SK-N-SH (cell line): ENCODE measurements around the gene MAPK8IP1. TPM values are rescaled to one million over a fixed set of nuclear protein-coding genes. Genes with fewer than 3 reads are reported as not detected.

Source experiments
- CTCF ChIA-PET: fragments of 300-600, 350-600 bp; formaldehyde crosslinking; extraction: SDS; loops from one replicate; lab custom pipeline; 2021; lab: Yijun Ruan, JAX
- POLR2A ChIA-PET: fragments of 350-600 bp; sonication (Branson Sonifier 250); formaldehyde crosslinking; extraction: SDS; loops from one replicate; lab custom pipeline; 2020; ENCODE audit warnings: antibody characterized with exemption, inconsistent platforms; lab: Yijun Ruan, JAX
- DNase-seq: peaks from one replicate; pipeline ENCODE4 v3.0.0; 2012
- H2AFZ ChIP-seq: fragments of 200-600 bp; sonication (generic); 2 replicates; pipeline ENCODE4 v1.8.1; 2016; ENCODE audit warnings: antibody characterized with exemption, mild to moderate bottlenecking, low read depth
- H3F3A ChIP-seq: fragments of 200-600 bp; sonication (generic); replicated peaks from 2 replicates; pipeline ENCODE3; 2016; ENCODE audit warnings: antibody characterized with exemption, mild to moderate bottlenecking; ENCODE audit not compliant: insufficient read depth
- H3K27ac ChIP-seq, 2 experiments: fragments of 200-500 bp in 1 of 2; fragments of 200-600 bp in 1 of 2; sonication (Bioruptor generic) in 1 of 2; sonication (generic), shearing (Covaris generic) in 1 of 2; 2 replicates each; pipeline versions ENCODE4 v1.5.1 to v1.6.1; 2014 to 2016; ENCODE audit warnings: low read depth in 2 of 2, inconsistent platforms in 1 of 2, low read length in 1 of 2, mild to moderate bottlenecking in 1 of 2, mixed read lengths in 1 of 2
- H3K27me3 ChIP-seq: fragments of 200-600 bp; sonication (generic), shearing (Covaris generic); 2 replicates; pipeline ENCODE4 v1.6.1; 2016; ENCODE audit warnings: mixed run types; ENCODE audit not compliant: insufficient read depth
- H3K36me3 ChIP-seq, 2 experiments: fragments of 200-500 bp in 1 of 2; fragments of 200-600 bp in 1 of 2; sonication (Bioruptor generic) in 1 of 2; sonication (generic) in 1 of 2; replicated peaks in 1 of 2; 2 replicates each; pipeline versions ENCODE3 to v1.5.1; 2014 to 2016; ENCODE audit warnings: low read length in 1 of 2, mild to moderate bottlenecking in 1 of 2; ENCODE audit not compliant: insufficient read depth in 2 of 2, control insufficient read depth in 1 of 2
- H3K4me1 ChIP-seq, 2 experiments: fragments of 200-500 bp in 1 of 2; fragments of 200-600 bp in 1 of 2; sonication (Bioruptor generic) in 1 of 2; sonication (generic), shearing (Covaris generic) in 1 of 2; 2 replicates each; pipeline versions ENCODE4 v1.5.1 to v1.6.1; 2014 to 2016; ENCODE audit warnings: low read depth in 1 of 2, low read length in 1 of 2, mixed run types in 1 of 2; ENCODE audit not compliant: insufficient read depth in 2 of 2, control insufficient read depth in 1 of 2
- H3K4me2 ChIP-seq: fragments of 200-600 bp; sonication (generic), shearing (Covaris generic); 2 replicates; pipeline ENCODE4 v1.6.1; 2017; ENCODE audit warnings: mixed run types
- H3K4me3 ChIP-seq, 2 experiments: fragments of 200-500 bp in 1 of 2; fragments of 200-600 bp in 1 of 2; sonication (Bioruptor generic) in 1 of 2; sonication (generic), shearing (Covaris generic) in 1 of 2; 2 replicates each; pipeline versions ENCODE4 v1.5.1 to v1.8.1; 2014 to 2016; ENCODE audit warnings: low read depth in 2 of 2, inconsistent platforms in 1 of 2, low read length in 1 of 2, mild to moderate bottlenecking in 1 of 2, mixed read lengths in 1 of 2, moderate library complexity in 1 of 2
- H3K79me2 ChIP-seq: fragments of 200-600 bp; sonication (generic); 2 replicates; pipeline ENCODE4 v1.8.1; 2017; ENCODE audit warnings: mild to moderate bottlenecking; ENCODE audit not compliant: insufficient read depth
- H3K9ac ChIP-seq: fragments of 200-600 bp; sonication (generic); 2 replicates; pipeline ENCODE4 v1.6.1; 2017; ENCODE audit warnings: mixed run types
- H3K9me2 ChIP-seq: fragments of 200-600 bp; sonication (generic); 2 replicates; pipeline ENCODE4 v1.6.1; 2017; ENCODE audit warnings: mixed run types
- H3K9me3 ChIP-seq: fragments of 200-600 bp; sonication (generic); 2 replicates; pipeline ENCODE4 v1.6.1; 2017; ENCODE audit warnings: mixed run types, mild to moderate bottlenecking, moderate library complexity
- H4K20me1 ChIP-seq: fragments of 200-600 bp; sonication (generic); 2 replicates; pipeline ENCODE4 v1.6.1; 2017; ENCODE audit warnings: mild to moderate bottlenecking, mixed run types; ENCODE audit not compliant: insufficient read depth
- CTCF ChIP-seq: fragments of 200-600 bp; sonication (generic); IDR thresholded peaks from 2 replicates; pipeline ENCODE4 v1.6.1; 2017; ENCODE audit warnings: antibody characterized with exemption, mild to moderate bottlenecking, moderate library complexity
- EZH2phosphoT487 ChIP-seq: fragments of 200-600 bp; sonication (generic); IDR thresholded peaks from 2 replicates; pipeline ENCODE4 v1.6.1; 2017; ENCODE audit warnings: low read depth, mixed run types, mild to moderate bottlenecking, antibody characterized with exemption, moderate library complexity, borderline replicate concordance
- FOSL2 ChIP-seq: IDR thresholded peaks from 2 replicates; pipeline ENCODE4 v1.4.0; 2012; ENCODE audit warnings: low read depth, mild to moderate bottlenecking, moderate library complexity, borderline replicate concordance
- GABPA ChIP-seq: IDR thresholded peaks from 2 replicates; pipeline ENCODE4 v1.4.0; 2012; ENCODE audit warnings: low read depth, mild to moderate bottlenecking
- JUND ChIP-seq: IDR thresholded peaks from 2 replicates; pipeline ENCODE4 v1.4.0; 2012
- MAX ChIP-seq: IDR thresholded peaks from 2 replicates; pipeline ENCODE4 v1.4.0; 2012; ENCODE audit warnings: low read depth
- NFIC ChIP-seq: IDR thresholded peaks from 2 replicates; pipeline ENCODE4 v1.4.0; 2012; ENCODE audit warnings: borderline replicate concordance
- RAD21 ChIP-seq: IDR thresholded peaks from 2 replicates; pipeline ENCODE4 v1.6.1; 2012; ENCODE audit warnings: mild to moderate bottlenecking, low read length
- RXRA ChIP-seq: IDR thresholded peaks from 2 replicates; pipeline ENCODE4 v1.4.0; 2012; ENCODE audit warnings: low read depth, mild to moderate bottlenecking, borderline replicate concordance
- SIN3A ChIP-seq: IDR thresholded peaks from 2 replicates; pipeline ENCODE4 v1.6.1; 2012; ENCODE audit warnings: low read depth, mild to moderate bottlenecking, low read length, moderate library complexity, borderline replicate concordance
- TCF12 ChIP-seq: IDR thresholded peaks from 2 replicates; pipeline ENCODE4 v1.4.0; 2012
- TEAD4 ChIP-seq: IDR thresholded peaks from 2 replicates; pipeline ENCODE4 v1.4.0; 2012; ENCODE audit warnings: mild to moderate bottlenecking, borderline replicate concordance; ENCODE audit not compliant: insufficient read depth
- WGBS: methylation state at CpG from one replicate; pipeline ENCODE4 v1.1.6; 2017; ENCODE audit warnings: low lambda C conversion rate; 5-methylcytosine and 5-hydroxymethylcytosine counted together
- polyA plus RNA-seq, 3 experiments: library from polyadenylated mRNA; depleted of rRNA; stranded (reverse); fragments of >200 nt; gene quantifications; 2 replicates each; pipeline ENCODE4 v1.2.3, GENCODE V29; 2012
- TF ChIP-seq, protein P1 (sequence below): fragments of 150-350 bp; IDR thresholded peaks from 2 replicates; pipeline ENCODE4 v1.6.1; 2016; ENCODE audit warnings: mild to moderate bottlenecking, low read depth, low read length

MAPK8IP1 gene
- polyA plus RNA-seq, 1 of the 3 experiments (the other 2 are of a cell fraction): 12.5 TPM

DNA sequence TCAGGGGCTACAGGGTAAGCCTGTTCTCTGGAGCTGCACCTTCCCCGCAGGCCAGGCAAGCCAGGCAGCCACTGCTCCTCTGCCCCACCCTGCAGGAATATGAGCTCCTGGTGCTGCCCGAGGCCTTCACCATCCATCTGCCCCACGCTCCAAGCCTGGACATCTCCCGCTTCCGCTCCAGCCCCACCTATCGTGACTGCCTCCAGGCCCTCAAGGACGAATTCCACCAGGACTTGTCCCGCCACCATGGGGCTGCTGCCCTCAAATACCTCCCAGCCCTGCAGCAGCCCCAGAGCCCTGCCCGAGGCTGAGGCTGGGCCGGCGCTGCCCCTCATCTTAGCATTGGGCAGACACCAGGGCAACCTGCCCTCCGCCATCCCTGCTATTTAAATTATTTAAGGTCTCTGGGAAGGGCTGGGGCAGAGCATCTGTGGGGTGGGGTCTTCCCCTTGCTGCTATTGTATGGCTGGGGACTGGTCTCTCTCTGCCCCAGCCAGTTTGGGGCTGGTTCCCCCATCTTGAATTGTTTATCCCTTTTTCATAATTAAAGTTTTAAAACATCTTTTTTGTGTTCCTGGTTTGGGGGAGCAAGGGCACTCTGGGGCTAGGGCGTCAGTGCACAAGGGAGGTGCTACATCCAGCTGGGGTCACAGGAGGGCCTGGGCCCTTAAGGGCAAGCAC is 43.2 kb downstream of the MAPK8IP1 start:
- ChIA-PET CTCF (interaction anchor here (5.0 kb wide), 1 partner anchor 56 kb away, joined by 25 read pairs; no protein-coding TSS in a partner anchor), POLR2A (no interaction called here)
- H3K27me3 ChIP-seq: no peaks in the 10 kb centered on the region
- H3K79me2 ChIP-seq: no peaks in the 10 kb centered on the region
- no peaks in the 10 kb centered on the region for H3K9me3 ChIP-seq
- no peak overlapping the region for H3K4me3 ChIP-seq
- peaks cover 0 to 5% of the 10 kb centered on the region in 2 experiments; a peak in 1 of 4 replicates for H3K4me1 ChIP-seq
- H3F3A ChIP-seq: no peaks in the 10 kb centered on the region
- no peak for DNase-seq
- no peaks in the 10 kb centered on the region for H4K20me1 ChIP-seq
- peaks cover 10% of the 10 kb centered on the region in 2 experiments for H3K36me3 ChIP-seq
- no peak overlapping the region for H3K4me2 ChIP-seq
- H3K9ac ChIP-seq: no peak overlapping the region
- H3K9me2 ChIP-seq: no peaks in the 10 kb centered on the region
- TF ChIP-seq MAX: no peak
- TF ChIP-seq, protein P1, sequence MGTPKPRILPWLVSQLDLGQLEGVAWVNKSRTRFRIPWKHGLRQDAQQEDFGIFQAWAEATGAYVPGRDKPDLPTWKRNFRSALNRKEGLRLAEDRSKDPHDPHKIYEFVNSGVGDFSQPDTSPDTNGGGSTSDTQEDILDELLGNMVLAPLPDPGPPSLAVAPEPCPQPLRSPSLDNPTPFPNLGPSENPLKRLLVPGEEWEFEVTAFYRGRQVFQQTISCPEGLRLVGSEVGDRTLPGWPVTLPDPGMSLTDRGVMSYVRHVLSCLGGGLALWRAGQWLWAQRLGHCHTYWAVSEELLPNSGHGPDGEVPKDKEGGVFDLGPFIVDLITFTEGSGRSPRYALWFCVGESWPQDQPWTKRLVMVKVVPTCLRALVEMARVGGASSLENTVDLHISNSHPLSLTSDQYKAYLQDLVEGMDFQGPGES: no peak
- no peak for TF ChIP-seq NFIC
- TF ChIP-seq CTCF: no peak
- TF ChIP-seq SIN3A: no peak
- no peak for TF ChIP-seq JUND
- TF ChIP-seq GABPA: no peak
- no peak for TF ChIP-seq FOSL2
- TF ChIP-seq RAD21: no peak
- no peak for TF ChIP-seq TEAD4
- H2AFZ ChIP-seq: no peak overlapping the region
- 89% methylated on average over 12 of the region's 13 CpGs for WGBS
- H3K27ac ChIP-seq: no peak overlapping the region

DNA sequence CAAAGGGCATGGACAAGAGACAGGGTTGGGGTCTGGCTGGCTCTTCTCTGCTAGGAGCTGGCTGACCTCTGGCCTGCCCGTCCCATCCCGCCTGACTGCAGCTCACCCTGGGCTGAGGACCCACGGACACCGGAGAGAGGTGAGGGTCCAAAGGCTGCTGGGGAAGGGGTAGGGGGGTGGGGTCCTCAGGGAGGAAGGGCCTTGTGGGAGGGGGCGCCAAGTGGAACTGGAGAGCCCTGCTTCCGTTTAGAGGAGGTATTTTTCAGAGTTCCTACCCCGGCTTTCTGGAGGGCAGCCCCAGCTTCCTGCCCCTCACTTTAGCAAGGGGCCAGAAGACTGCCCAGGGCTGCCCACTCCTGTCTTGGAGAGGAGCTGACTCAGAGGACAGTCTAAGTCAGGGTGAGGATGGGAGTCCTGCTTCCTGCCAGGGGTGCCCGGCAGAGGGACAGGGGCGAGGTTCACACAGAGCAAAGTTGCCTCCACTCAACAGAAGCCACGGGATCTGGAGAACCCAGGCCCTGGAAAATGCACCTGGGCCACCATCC is 44.1 kb downstream of the MAPK8IP1 start:
- Histone ChIP-seq H3K4me3 (no peak overlapping the region), H3K9ac (no peak overlapping the region), H3K4me1 (peaks cover 0 to 5% of the 10 kb centered on the region in 2 experiments; a peak in 1 of 4 replicates), H4K20me1 (no peaks in the 10 kb centered on the region), H3K4me2 (no peak overlapping the region), H3K27ac (no peak overlapping the region; a peak in 1 of 4 replicates), H2AFZ (no peak overlapping the region), H3K9me3 (no peaks in the 10 kb centered on the region), H3F3A (no peaks in the 10 kb centered on the region), H3K9me2 (no peaks in the 10 kb centered on the region), H3K36me3 (peaks cover 11 to 19% of the 10 kb centered on the region in 2 experiments), H3K27me3 (no peaks in the 10 kb centered on the region), H3K79me2 (no peaks in the 10 kb centered on the region)
- POLR2A ChIA-PET: no interaction called here
- TF ChIP-seq EZH2phosphoT487 (no peak), TCF12 (no peak), RXRA (no peak)
- DNase-seq: no peak
- CTCF ChIA-PET: interaction anchor here (1.1 to 5.0 kb wide), 2 partner anchors 57 to 77 kb away, joined by 5 to 25 read pairs; no protein-coding TSS in a partner anchor
- 80% methylated on average over 10 of the region's 10 CpGs for WGBS
